ENCODE data around the gene DTWD1. TPM values are rescaled to one million over a fixed set of nuclear protein-coding genes. Genes with fewer than 3 reads are reported as not detected.

DTWD1 gene
- total and polyA plus RNA-seq, 2 of the 4 experiments (the other 2 are of a cell fraction): 19.9 to 20.1 TPM

DNA sequence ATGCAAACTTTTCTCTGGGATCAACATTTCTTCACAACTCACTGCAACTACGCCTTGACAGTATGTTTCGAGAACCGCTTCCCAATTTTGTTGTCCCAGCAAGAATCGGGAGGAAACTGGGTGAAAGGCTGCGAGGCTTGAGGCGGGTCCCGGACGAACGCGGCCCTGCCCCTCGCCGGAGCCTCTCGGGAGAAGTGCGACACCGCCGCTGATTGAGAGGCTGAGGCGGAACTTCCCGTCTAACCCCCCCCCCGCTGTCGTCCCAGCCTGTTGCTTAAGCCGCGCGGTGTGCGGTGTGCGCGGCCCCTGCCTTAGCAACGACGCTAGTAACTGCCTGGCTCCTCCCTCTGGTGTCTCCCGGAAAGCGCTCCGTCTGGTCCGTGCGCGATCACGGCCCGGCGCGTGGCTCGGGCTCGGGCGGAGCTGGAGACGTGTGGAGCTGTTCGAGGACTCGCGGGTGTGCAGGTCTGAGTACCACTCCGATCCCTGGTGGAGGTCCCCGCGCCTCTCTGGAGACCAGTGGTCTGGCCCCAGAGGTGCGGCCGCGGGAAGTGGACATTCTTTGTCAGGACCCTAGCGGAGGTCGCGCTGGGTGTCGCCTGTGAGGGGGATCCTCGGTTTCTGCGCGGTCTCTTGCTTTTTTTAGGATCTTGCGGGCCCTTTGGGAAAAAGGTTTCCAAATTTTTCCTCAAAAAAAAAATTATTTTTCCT is at the start of gene DTWD1, which contains the start of gene FAM227B (continued):
- TF ChIP-seq BHLHE40 (IDR thresholded peaks at IDR 0.05; ENCODE audit: low read depth, low read length): peak; percentile 77
- TF ChIP-seq RFX5 (IDR thresholded peaks at IDR 0.05; ENCODE audit: low read depth, low read length): no peak

DNA sequence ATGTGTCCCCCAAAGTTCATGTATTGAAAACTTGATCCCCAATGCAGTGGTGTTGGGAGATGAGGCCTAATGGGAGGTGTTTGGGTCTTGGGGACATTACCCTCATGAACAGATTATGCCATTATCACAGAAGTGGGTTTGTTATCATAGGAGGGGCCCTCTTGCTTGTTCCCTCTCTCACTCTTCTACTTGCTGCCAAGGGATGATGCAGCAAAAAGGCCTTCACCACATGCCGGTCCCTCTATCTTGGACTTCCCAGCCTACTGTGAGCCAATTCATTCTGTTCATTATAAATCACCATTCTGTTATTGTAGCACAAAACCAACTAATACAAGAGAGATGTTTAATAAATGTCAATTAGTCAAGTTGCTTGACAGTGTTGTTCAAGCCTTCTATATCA is 47.4 kb upstream of the DTWD1 start:
- in situ Hi-C loops (cut with MboI; ENCODE audit: low sequenced_read_pairs) (no loop called here), intact Hi-C loops (cut with micrococcal nuclease) (loop anchor here (10.0 kb wide), 1 partner anchor 59 kb away; no protein-coding TSS in a partner anchor), dilution Hi-C loops (cut with HindIII; ENCODE audit: low sequenced_read_pairs, unreplicated experiment) (no loop called here)
- DNase-seq (no peak), ATAC-seq (ENCODE audit: low read depth) (no peak)
- POLR2A ChIA-PET (ENCODE audit: unreplicated experiment): no interaction called here
- no TSS peak for BruUV-seq (replicated peaks)
- Histone ChIP-seq H3K27me3 (ENCODE audit: control insufficient read depth, insufficient read depth, low read length) (no peaks in the 10 kb centered on the region), H3K4me2 (ENCODE audit: low read depth, low read length) (no peak overlapping the region), H4K5ac (ENCODE audit: low read depth, low read length) (no peak overlapping the region), H3K79me1 (ENCODE audit: low read depth in 1 of 2, low read length in 2 of 2) (no peaks in the 10 kb centered on the region), H3K27ac (ENCODE audit: insufficient read depth, low read length) (no peak overlapping the region), H4K8ac (ENCODE audit: low read depth in 2 of 2, low read length in 2 of 2) (no peak overlapping the region), H3K4me3 (ENCODE audit: insufficient read depth, low read depth, low read length) (no peak overlapping the region), H3K23ac (ENCODE audit: low read depth, low read length) (no peak overlapping the region), H3K9ac (ENCODE audit: low read depth, low read length) (no peak overlapping the region), H3K9me1 (ENCODE audit: insufficient read depth, low read length) (no peaks in the 10 kb centered on the region), H4K20me1 (ENCODE audit: insufficient read depth, low read length) (no peaks in the 10 kb centered on the region), H3K9me3 (ENCODE audit: control insufficient read depth, insufficient read depth, low read length) (peaks cover 2% of the 10 kb centered on the region; the same call in 1 of the 2 replicates), H2BK15ac (ENCODE audit: low read depth, low read length) (no peak overlapping the region), H3K4me1 (ENCODE audit: control insufficient read depth, insufficient read depth, low read length) (no peaks in the 10 kb centered on the region), H3K18ac (ENCODE audit: low read depth, low read length) (no peak overlapping the region), H2BK20ac (ENCODE audit: low read depth, low read length) (no peak overlapping the region), H3K56ac (ENCODE audit: extremely low read depth, insufficient read depth, low read length) (no peak overlapping the region), H2AK9ac (replicated peaks; ENCODE audit: low read depth, low read length, poor library complexity) (no peak overlapping the region), H2BK120ac (ENCODE audit: low read depth, low read length) (no peak overlapping the region), H4K91ac (ENCODE audit: insufficient read depth, low read depth, low read length) (no peak overlapping the region), H2AK5ac (ENCODE audit: low read depth, low read length) (no peak overlapping the region), H2AFZ (replicated peaks; ENCODE audit: low read length, poor library complexity) (no peak overlapping the region), H3K14ac (replicated peaks; ENCODE audit: low read depth, low read length) (no peak overlapping the region), H3K36me3 (ENCODE audit: control insufficient read depth, insufficient read depth, low read length) (no peaks in the 10 kb centered on the region), H2BK5ac (ENCODE audit: low read depth, low read length, poor library complexity, severe bottlenecking) (no peak overlapping the region), H3K4ac (ENCODE audit: low read depth, low read length) (no peak overlapping the region)
- CTCF ChIA-PET: no interaction called here
- no CpG with 5 or more reads among the region's 1 CpG for WGBS, 2 experiments (ENCODE audit: extremely low coverage in 2 of 2, insufficient read length in 1 of 2)
- TF ChIP-seq POLR2A (IDR thresholded peaks at IDR 0.05; ENCODE audit: low read depth, low read length): no peak
- TF ChIP-seq CHD1 (IDR thresholded peaks at IDR 0.05; ENCODE audit: low read depth, low read length): no peak
- TF ChIP-seq BHLHE40 (IDR thresholded peaks at IDR 0.05; ENCODE audit: low read depth, low read length): no peak
- no peak for TF ChIP-seq MAFK (IDR thresholded peaks at IDR 0.05; ENCODE audit: low read depth, low read length)
- TF ChIP-seq RAD21 (IDR thresholded peaks at IDR 0.05; ENCODE audit: low read length): no peak
- TF ChIP-seq MXI1 (IDR thresholded peaks at IDR 0.05; ENCODE audit: borderline replicate concordance, low read depth, low read length): no peak
- TF ChIP-seq RFX5 (IDR thresholded peaks at IDR 0.05; ENCODE audit: low read depth, low read length): no peak
- TF ChIP-seq MAZ (IDR thresholded peaks at IDR 0.05; ENCODE audit: borderline replicate concordance, low read depth, low read length): no peak
- TF ChIP-seq FOS (IDR thresholded peaks at IDR 0.05; ENCODE audit: low read depth, low read length): no peak
- TF ChIP-seq NFE2L2 (IDR thresholded peaks at IDR 0.05; ENCODE audit: low read depth, low read length): no peak
- TF ChIP-seq SMC3 (IDR thresholded peaks at IDR 0.05; ENCODE audit: low read depth, low read length): no peak
- TF ChIP-seq ELK1 (IDR thresholded peaks at IDR 0.05; ENCODE audit: borderline replicate concordance, low read depth, low read length): no peak
- TF ChIP-seq CEBPB (IDR thresholded peaks at IDR 0.05; ENCODE audit: low read depth, low read length): no peak
- TF ChIP-seq, protein P1, sequence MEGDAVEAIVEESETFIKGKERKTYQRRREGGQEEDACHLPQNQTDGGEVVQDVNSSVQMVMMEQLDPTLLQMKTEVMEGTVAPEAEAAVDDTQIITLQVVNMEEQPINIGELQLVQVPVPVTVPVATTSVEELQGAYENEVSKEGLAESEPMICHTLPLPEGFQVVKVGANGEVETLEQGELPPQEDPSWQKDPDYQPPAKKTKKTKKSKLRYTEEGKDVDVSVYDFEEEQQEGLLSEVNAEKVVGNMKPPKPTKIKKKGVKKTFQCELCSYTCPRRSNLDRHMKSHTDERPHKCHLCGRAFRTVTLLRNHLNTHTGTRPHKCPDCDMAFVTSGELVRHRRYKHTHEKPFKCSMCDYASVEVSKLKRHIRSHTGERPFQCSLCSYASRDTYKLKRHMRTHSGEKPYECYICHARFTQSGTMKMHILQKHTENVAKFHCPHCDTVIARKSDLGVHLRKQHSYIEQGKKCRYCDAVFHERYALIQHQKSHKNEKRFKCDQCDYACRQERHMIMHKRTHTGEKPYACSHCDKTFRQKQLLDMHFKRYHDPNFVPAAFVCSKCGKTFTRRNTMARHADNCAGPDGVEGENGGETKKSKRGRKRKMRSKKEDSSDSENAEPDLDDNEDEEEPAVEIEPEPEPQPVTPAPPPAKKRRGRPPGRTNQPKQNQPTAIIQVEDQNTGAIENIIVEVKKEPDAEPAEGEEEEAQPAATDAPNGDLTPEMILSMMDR (conservative IDR thresholded peaks at IDR 0.05; ENCODE audit: low read depth, low read length): no peak
- no peak for TF ChIP-seq RCOR1 (IDR thresholded peaks at IDR 0.05; ENCODE audit: insufficient replicate concordance, low read length)
